H1 (cell line): ENCODE results near the gene LRRTM4. TPM values are rescaled to one million over a fixed set of nuclear protein-coding genes. Genes with fewer than 3 reads are reported as not detected.

Experiments
- CTCF ChIA-PET: fragments of 300-600 bp; sonication (Branson Sonifier 250); formaldehyde crosslinking; loops from one replicate; lab custom pipeline; 2021; ENCODE audit not compliant: partially characterized antibody; lab: Charles Lee
- POLR2A ChIA-PET: fragments of 300-600 bp; sonication (Branson Sonifier 250); formaldehyde crosslinking; loops from one replicate; lab custom pipeline; 2021; ENCODE audit warnings: inconsistent platforms; ENCODE audit not compliant: partially characterized antibody; lab: Charles Lee
- DNase-seq, 2 experiments: peaks; one replicate each; pipeline versions ENCODE4 v3.0.0 to v3.0.0-alpha.2; 2010 to 2022; ENCODE audit warnings: low spot score in 2 of 2, low read depth in 1 of 2, mixed read lengths in 1 of 2
- FAIRE-seq: peaks from 2 replicates; lab custom pipeline; 2011; peaks lifted over from hg19 to GRCh38; lab: Jason Lieb, UNC
- H2AFZ ChIP-seq: 2 replicates; pipeline ENCODE4 v1.8.1; 2012; ENCODE audit warnings: low read length, inconsistent platforms
- H2AK5ac ChIP-seq: 2 replicates; pipeline ENCODE4 v1.6.1; 2013; ENCODE audit warnings: low read depth, low read length
- H2BK120ac ChIP-seq: replicated peaks from 2 replicates; pipeline ENCODE3; 2013; ENCODE audit warnings: low read depth, low read length, inconsistent platforms
- H2BK12ac ChIP-seq: 2 replicates; pipeline ENCODE4 v1.6.1; 2013; ENCODE audit warnings: low read depth, low read length
- H2BK15ac ChIP-seq: 2 replicates; pipeline ENCODE4 v1.6.1; 2013; ENCODE audit warnings: low read length
- H2BK20ac ChIP-seq: 2 replicates; pipeline ENCODE4 v1.6.1; 2013; ENCODE audit warnings: low read length
- H2BK5ac ChIP-seq: 2 replicates; pipeline ENCODE4 v1.6.1; 2013; ENCODE audit warnings: low read depth, low read length
- H3K14ac ChIP-seq: 2 replicates; pipeline ENCODE4 v1.6.1; 2013; ENCODE audit warnings: inconsistent platforms; ENCODE audit not compliant: insufficient read length
- H3K18ac ChIP-seq: 2 replicates; pipeline ENCODE4 v1.6.1; 2013; ENCODE audit warnings: low read length; ENCODE audit errors: extremely low read depth
- H3K23ac ChIP-seq: 2 replicates; pipeline ENCODE4 v1.6.1; 2013; ENCODE audit warnings: inconsistent platforms; ENCODE audit not compliant: insufficient read length
- H3K23me2 ChIP-seq: 2 replicates; pipeline ENCODE4 v1.6.1; 2013; ENCODE audit warnings: low read depth, low read length
- H3K27ac ChIP-seq: 2 replicates; pipeline ENCODE4 v1.6.1; 2011; ENCODE audit warnings: low read depth, low read length, inconsistent platforms
- H3K27me3 ChIP-seq, 4 experiments: replicated peaks in 1 of 4; 1 replicate in 1 of 4; 2 replicates in 3 of 4; pipeline versions ENCODE4 v1.6.1 to v1.8.1; 2011 to 2013; ENCODE audit warnings: low read length in 3 of 4, mild to moderate bottlenecking in 3 of 4, inconsistent platforms in 2 of 4, mixed read lengths in 2 of 4, moderate library complexity in 1 of 4; ENCODE audit not compliant: control insufficient read depth in 3 of 4, insufficient read depth in 3 of 4; ENCODE audit errors: extremely low read depth in 1 of 4
- H3K36me3 ChIP-seq, 4 experiments: 2 replicates each; pipeline versions ENCODE4 v1.6.1 to v1.8.1; 2011 to 2013; ENCODE audit warnings: mild to moderate bottlenecking in 4 of 4, low read length in 3 of 4, moderate library complexity in 2 of 4, control low read depth in 1 of 4, inconsistent platforms in 1 of 4; ENCODE audit not compliant: insufficient read depth in 4 of 4, control insufficient read depth in 2 of 4
- H3K4ac ChIP-seq: replicated peaks from 2 replicates; pipeline ENCODE3; 2013; ENCODE audit warnings: low read length, low read depth, mixed read lengths, inconsistent platforms; ENCODE audit not compliant: insufficient read length
- H3K4me1 ChIP-seq, 4 experiments: replicated peaks in 1 of 4; 1 replicate in 1 of 4; 2 replicates in 3 of 4; pipeline versions ENCODE4 v1.6.1 to v1.8.1; 2011 to 2013; ENCODE audit warnings: low read length in 3 of 4, inconsistent platforms in 2 of 4, mixed read lengths in 1 of 4; ENCODE audit not compliant: insufficient read depth in 4 of 4, control insufficient read depth in 3 of 4
- H3K4me2 ChIP-seq, 2 experiments: 2 replicates each; pipeline versions ENCODE4 v1.6.1 to v1.8.1; 2011 to 2013; ENCODE audit warnings: low read depth in 2 of 2, low read length in 2 of 2, control low read depth in 1 of 2, inconsistent platforms in 1 of 2, mild to moderate bottlenecking in 1 of 2; ENCODE audit not compliant: insufficient read depth in 1 of 2
- H3K4me3 ChIP-seq, 4 experiments: fragments of 200-600, 300-600 bp in 1 of 4; sonication (generic), shearing (Covaris generic), sonication (Bioruptor Twin) in 1 of 4; 2 replicates each; pipeline versions ENCODE4 v1.5.1 to v1.8.1; 2011 to 2016; ENCODE audit warnings: low read length in 4 of 4, low read depth in 3 of 4, control low read depth in 2 of 4, inconsistent platforms in 2 of 4, mild to moderate bottlenecking in 2 of 4, mixed read lengths in 1 of 4, moderate library complexity in 1 of 4; ENCODE audit not compliant: insufficient read depth in 2 of 4; ENCODE audit errors: extremely low read depth in 1 of 4
- H3K56ac ChIP-seq: replicated peaks from 2 replicates; pipeline ENCODE3; 2013; ENCODE audit warnings: low read depth, mild to moderate bottlenecking, mixed read lengths, low read length, inconsistent platforms; ENCODE audit not compliant: insufficient read length
- H3K79me1 ChIP-seq: 2 replicates; pipeline ENCODE4 v1.6.1; 2013; ENCODE audit warnings: low read depth, low read length, control low read depth
- H3K79me2 ChIP-seq, 2 experiments: 2 replicates each; pipeline versions ENCODE4 v1.6.1 to v1.8.1; 2012 to 2013; ENCODE audit warnings: low read length in 2 of 2, mild to moderate bottlenecking in 2 of 2, inconsistent platforms in 1 of 2; ENCODE audit not compliant: insufficient read depth in 2 of 2, control insufficient read depth in 1 of 2
- H3K9ac ChIP-seq, 4 experiments: replicated peaks in 1 of 4; 1 replicate in 1 of 4; 2 replicates in 3 of 4; pipeline versions ENCODE4 v1.6.1 to v1.8.1; 2011 to 2013; ENCODE audit warnings: low read depth in 3 of 4, low read length in 3 of 4, control low read depth in 2 of 4, mild to moderate bottlenecking in 2 of 4, moderate library complexity in 2 of 4, inconsistent platforms in 1 of 4; ENCODE audit errors: extremely low read depth in 1 of 4
- H3K9me3 ChIP-seq, 2 experiments: 2 replicates each; pipeline versions ENCODE4 v1.6.1 to v1.8.1; 2012 to 2013; ENCODE audit warnings: mild to moderate bottlenecking in 2 of 2, moderate library complexity in 2 of 2, control low read depth in 1 of 2, inconsistent platforms in 1 of 2, low read depth in 1 of 2, low read length in 1 of 2, mixed read lengths in 1 of 2; ENCODE audit not compliant: insufficient read depth in 2 of 2
- H4K20me1 ChIP-seq, 2 experiments: replicated peaks in 1 of 2; 2 replicates each; pipeline versions ENCODE3 to v1.8.1; 2011 to 2013; ENCODE audit warnings: inconsistent platforms in 2 of 2, low read length in 2 of 2, mild to moderate bottlenecking in 1 of 2; ENCODE audit not compliant: insufficient read depth in 2 of 2, control insufficient read depth in 1 of 2
- H4K5ac ChIP-seq: 2 replicates; pipeline ENCODE4 v1.6.1; 2013; ENCODE audit warnings: low read length, low read depth, mixed read lengths, inconsistent platforms; ENCODE audit not compliant: insufficient read length
- H4K8ac ChIP-seq: 2 replicates; pipeline ENCODE4 v1.8.0; 2013; ENCODE audit warnings: mild to moderate bottlenecking, moderate library complexity, low read length, inconsistent platforms; ENCODE audit not compliant: insufficient read depth; ENCODE audit errors: extremely low read depth
- H4K91ac ChIP-seq: replicated peaks from 2 replicates; pipeline ENCODE3; 2013; ENCODE audit warnings: low read length, mixed read lengths, inconsistent platforms; ENCODE audit not compliant: insufficient read length
- ATF3 ChIP-seq: IDR thresholded peaks from 2 replicates; pipeline ENCODE4 v1.6.1; 2011; ENCODE audit warnings: low read depth, mild to moderate bottlenecking, low read length; ENCODE audit not compliant: insufficient read depth
- CBX8 ChIP-seq: fragments of 300-800, 300-1000 bp; sonication (generic); IDR thresholded peaks from 2 replicates; pipeline ENCODE4 v1.7.1; 2016; ENCODE audit warnings: low read depth, low read length, borderline replicate concordance
- EGR1 ChIP-seq: IDR thresholded peaks from 2 replicates; pipeline ENCODE4 v1.6.1; 2011; ENCODE audit warnings: low read depth, low read length, borderline replicate concordance
- JUN ChIP-seq: IDR thresholded peaks from 2 replicates; pipeline ENCODE4 v1.6.1; 2011; ENCODE audit warnings: low read depth, mild to moderate bottlenecking, improper control_type of control experiment, low read length
- JUND ChIP-seq: IDR thresholded peaks from 2 replicates; pipeline ENCODE4 v1.6.1; 2011; ENCODE audit warnings: mild to moderate bottlenecking, improper control_type of control experiment, low read length
- NANOG ChIP-seq: IDR thresholded peaks from 2 replicates; pipeline ENCODE4 v1.6.1; 2011; ENCODE audit warnings: low read length, low read depth, mild to moderate bottlenecking, inconsistent platforms; ENCODE audit not compliant: insufficient read depth, poor library complexity, severe bottlenecking
- PHF8 ChIP-seq: fragments of 200-600 bp; sonication (generic); conservative IDR thresholded peaks from 2 replicates; pipeline ENCODE4 v1.7.1; 2012; ENCODE audit warnings: low read depth, mild to moderate bottlenecking, inconsistent platforms, low read length, moderate library complexity
- RFX5 ChIP-seq: IDR thresholded peaks from 2 replicates; pipeline ENCODE4 v1.6.1; 2011; ENCODE audit warnings: low read depth, low read length, improper control_type of control experiment, borderline replicate concordance
- RXRA ChIP-seq: IDR thresholded peaks from 2 replicates; pipeline ENCODE4 v1.6.1; 2011; ENCODE audit warnings: low read depth, mild to moderate bottlenecking, low read length, moderate library complexity; ENCODE audit not compliant: insufficient read depth
- SAP30 ChIP-seq: fragments of 300-600 bp; sonication (generic); IDR thresholded peaks from 2 replicates; pipeline ENCODE4 v1.7.1; 2012; ENCODE audit warnings: low read length, moderate library complexity, mild to moderate bottlenecking, inconsistent platforms; ENCODE audit not compliant: insufficient read depth, insufficient replicate concordance
- SP4 ChIP-seq: IDR thresholded peaks from 2 replicates; pipeline ENCODE4 v1.6.1; 2012; ENCODE audit warnings: low read length, inconsistent platforms
- WGBS, 2 experiments: shearing (Covaris generic) in 1 of 2; methylation state at CpG; one replicate each; pipeline versions ENCODE4 v1.1.6 to v1.1.7; 2013 to 2015; ENCODE audit warnings: low lambda C conversion rate in 2 of 2, mixed read lengths in 2 of 2, inconsistent platforms in 1 of 2, low coverage in 1 of 2, missing lambda C conversion rate in 1 of 2; ENCODE audit not compliant: insufficient replicate concordance in 2 of 2, insufficient coverage in 1 of 2, insufficient read length in 1 of 2; ENCODE audit errors: extremely low coverage in 1 of 2, missing lambda C conversion rate in 1 of 2; 5-methylcytosine and 5-hydroxymethylcytosine counted together
- polyA plus RNA-seq, 7 experiments: library from polyadenylated mRNA; depleted of rRNA in 3 of 7; stranded (reverse) in 5 of 7; unstranded in 2 of 7; fragments of >200 nt in 5 of 7; fragments of 200-250 nt in 2 of 7; gene quantifications; 1 replicate in 5 of 7; 2 replicates in 1 of 7; 4 replicates in 1 of 7; pipeline versions ENCODE4 v1.2.1 to v1.2.3, GENCODE V29; 2011 to 2013; ENCODE audit warnings: missing spikeins in 2 of 7, mixed read lengths in 2 of 7
- total RNA-seq: library from RNA; stranded (reverse); fragmentation: NEBNext Ultra II Directional; extraction: Animal tissue kit (Norgen Biotek cat#: 25700); gene quantifications from 2 replicates; pipeline ENCODE4 v1.2.1, GENCODE V29; 2021
- TF ChIP-seq, protein P1 (sequence below): IDR thresholded peaks from 2 replicates; pipeline ENCODE4 v1.6.1; 2012; ENCODE audit warnings: low read length, inconsistent platforms

LRRTM4 gene
- total and polyA plus RNA-seq, 2 of the 8 experiments (the other 6 are each of a cell fraction or from before 2014, with no cell fraction given): 3.6 to 9.5 TPM

DNA sequence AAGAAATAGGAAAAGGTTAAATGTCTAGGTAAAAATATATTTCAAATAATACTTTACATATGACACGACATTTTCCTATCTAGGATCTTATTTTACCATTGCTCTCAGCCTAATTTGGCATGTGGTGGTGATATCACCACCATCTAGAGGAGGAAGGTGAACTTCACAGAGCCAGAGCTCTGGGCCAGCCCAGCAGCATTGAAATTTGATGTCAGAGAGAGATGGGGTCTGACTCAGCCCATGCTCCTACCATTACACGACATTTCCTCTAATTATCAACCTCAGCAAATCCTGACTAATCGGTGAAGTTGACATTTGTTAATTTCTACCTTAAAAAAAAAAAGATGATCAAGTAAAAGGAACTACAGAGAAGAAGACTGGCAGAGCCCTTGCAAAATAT lies 42.3 kb downstream of the LRRTM4 start:
- FAIRE-seq: no peak

More for the DNA sequence above, 42.3 kb downstream of the LRRTM4 start:
- TF ChIP-seq JUND (no peak), CBX8 (no peak), NANOG (no peak), SAP30 (no peak), PHF8 (no peak), RFX5 (no peak), SP4 (no peak), JUN (no peak), ATF3 (no peak), RXRA (no peak), EGR1 (no peak)
- TF ChIP-seq, protein P1, sequence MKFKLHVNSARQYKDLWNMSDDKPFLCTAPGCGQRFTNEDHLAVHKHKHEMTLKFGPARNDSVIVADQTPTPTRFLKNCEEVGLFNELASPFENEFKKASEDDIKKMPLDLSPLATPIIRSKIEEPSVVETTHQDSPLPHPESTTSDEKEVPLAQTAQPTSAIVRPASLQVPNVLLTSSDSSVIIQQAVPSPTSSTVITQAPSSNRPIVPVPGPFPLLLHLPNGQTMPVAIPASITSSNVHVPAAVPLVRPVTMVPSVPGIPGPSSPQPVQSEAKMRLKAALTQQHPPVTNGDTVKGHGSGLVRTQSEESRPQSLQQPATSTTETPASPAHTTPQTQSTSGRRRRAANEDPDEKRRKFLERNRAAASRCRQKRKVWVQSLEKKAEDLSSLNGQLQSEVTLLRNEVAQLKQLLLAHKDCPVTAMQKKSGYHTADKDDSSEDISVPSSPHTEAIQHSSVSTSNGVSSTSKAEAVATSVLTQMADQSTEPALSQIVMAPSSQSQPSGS: no peak
- H2BK5ac ChIP-seq: no peak overlapping the region
- H3K4me1 ChIP-seq: no peaks in the 10 kb centered on the region
- H4K91ac ChIP-seq: no peak overlapping the region
- no peaks in the 10 kb centered on the region for H3K36me3 ChIP-seq
- H3K4me2 ChIP-seq: no peak overlapping the region
- no peaks in the 10 kb centered on the region for H3K79me1 ChIP-seq
- H3K4ac ChIP-seq: no peak overlapping the region
- H3K23me2 ChIP-seq: no peaks in the 10 kb centered on the region
- no peak overlapping the region for H3K23ac ChIP-seq
- no peak overlapping the region for H3K4me3 ChIP-seq
- no peak for DNase-seq
- H4K20me1 ChIP-seq: no peaks in the 10 kb centered on the region
- no peak overlapping the region for H3K18ac ChIP-seq
- ChIA-PET POLR2A (no interaction called here), CTCF (interaction anchor here (0.7 to 2.0 kb wide), 4 partner anchors 8 to 1320 kb away, joined by 3 to 12 read pairs (median 4); no protein-coding TSS in a partner anchor)
- H3K79me2 ChIP-seq: no peaks in the 10 kb centered on the region
- no peak overlapping the region for H3K9ac ChIP-seq
- H2BK12ac ChIP-seq: no peak overlapping the region
- H3K9me3 ChIP-seq: no peaks in the 10 kb centered on the region
- H3K27me3 ChIP-seq: no peaks in the 10 kb centered on the region
- 86% methylated on average over 3 of the region's 3 CpGs; no CpG with 5 or more reads in 1 of the 2 experiments for WGBS, 2 experiments
- no peak overlapping the region for H2AFZ ChIP-seq
- no peak overlapping the region for H3K27ac ChIP-seq
- H2BK120ac ChIP-seq: no peak overlapping the region
- H4K8ac ChIP-seq: no peak overlapping the region
- peak overlapping the region; percentile 14 for H3K14ac ChIP-seq
- no peak overlapping the region for H2BK20ac ChIP-seq
- no peak overlapping the region for H4K5ac ChIP-seq
- no peak overlapping the region for H2AK5ac ChIP-seq
- no peak overlapping the region for H2BK15ac ChIP-seq
- H3K56ac ChIP-seq: no peak overlapping the region
